SIG-M5 treated with dmso at 0.1 percent for 504 hours (cell line): ENCODE measurements around the gene IL1RAP.
"Not testable (repeated sequence)": the region's sequence is repeated elsewhere in the genome, so short reads cannot be mapped to it uniquely, and the experiment has no call there.

ENCODE experiments used
- DNase-seq: peaks from one replicate; lab custom pipeline; 2025; ENCODE audit not compliant: unreplicated experiment; lab: John Stamatoyannopoulos, UW

IL1RAP gene

GRCh38 chr3:190513409-190514370, at the start of gene IL1RAP:
Gene IL1RAP (plus strand): TSS chr3:190514085. CDS start chr3:190564290, 50,205 bp downstream.
- DNase-seq, result peak; percentile 97

- no peak for DNase-seq
These were observed 46.0 kb upstream of the IL1RAP start for GRCh38 chr3:190467922-190468321.

GRCh38 chr3:190473261-190473660, 40.6 kb upstream of the IL1RAP start:
- not testable (repeated sequence) for DNase-seq

DNA sequence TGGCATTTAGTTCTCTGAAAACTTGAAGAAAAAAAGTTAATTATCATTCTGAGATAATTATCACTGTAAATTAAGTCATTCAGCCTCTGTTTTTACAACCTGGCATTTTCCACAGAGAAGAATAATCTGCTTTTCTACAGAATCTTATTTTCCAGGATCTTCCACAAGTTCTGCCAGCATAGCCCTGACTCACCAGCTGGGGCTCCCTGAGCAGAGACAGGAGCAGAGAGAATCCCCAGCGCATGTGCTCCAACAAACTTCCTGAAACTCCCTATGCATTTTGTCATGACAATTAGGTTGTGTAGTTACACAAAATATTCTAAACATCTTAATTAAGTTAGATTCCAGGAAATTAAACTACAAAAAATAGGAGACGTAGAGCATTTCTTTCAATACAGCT, 32.1 kb upstream of the IL1RAP start:
- no peak for DNase-seq

- no peak for DNase-seq
These were observed 27.9 kb upstream of the IL1RAP start for GRCh38 chr3:190485830-190486532.

- no peak for DNase-seq
These were observed 27.4 kb upstream of the IL1RAP start for GRCh38 chr3:190486533-190486864.

- no peak for DNase-seq
These were observed 26.8 kb upstream of the IL1RAP start for GRCh38 chr3:190486908-190487607.

GRCh38 chr3:190491533-190492054, 22.3 kb upstream of the IL1RAP start:
- DNase-seq, result no peak

GRCh38 chr3:190492129-190492528, 21.8 kb upstream of the IL1RAP start:
- DNase-seq, result no peak

GRCh38 chr3:190492966-190493365, 20.9 kb upstream of the IL1RAP start:
- no peak for DNase-seq

DNA sequence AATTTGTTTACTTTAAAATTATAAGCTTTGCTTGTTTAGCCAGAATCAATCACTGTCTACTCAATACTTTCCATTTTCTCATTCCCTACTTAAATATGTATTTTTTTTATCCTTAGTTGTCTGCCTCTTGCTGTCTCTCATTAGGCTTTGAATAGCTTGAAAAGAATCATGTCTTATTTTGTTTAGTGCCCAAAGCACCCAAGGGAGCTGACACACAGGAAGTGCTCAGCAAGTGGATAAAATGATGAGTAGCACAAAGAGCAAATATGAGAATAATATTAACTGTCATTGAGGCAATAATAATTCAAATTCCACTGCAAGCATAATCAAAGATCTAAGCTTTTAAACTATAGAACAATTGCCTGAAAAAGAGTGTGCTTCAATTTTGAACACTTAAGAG, 19.0 kb upstream of the IL1RAP start:
- DNase-seq, result no peak

DNA sequence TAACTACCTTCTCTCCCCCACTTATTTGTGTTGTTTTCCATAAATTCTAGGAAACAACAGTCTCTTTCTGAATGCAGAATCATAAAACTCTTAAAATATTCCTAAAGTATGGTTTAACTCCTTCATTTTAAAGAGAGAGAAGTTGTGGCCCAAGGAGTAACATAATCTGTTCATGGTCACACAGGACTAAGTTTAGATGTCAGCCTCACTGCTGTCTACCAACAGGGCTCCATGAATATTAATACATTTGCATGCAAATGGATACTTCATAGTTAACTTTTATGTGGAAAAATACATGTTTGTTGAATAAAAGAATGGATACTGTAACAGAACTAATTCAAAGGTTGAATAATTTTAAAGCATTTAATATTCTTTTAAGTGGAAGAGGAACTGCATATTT, 18.5 kb upstream of the IL1RAP start:
- DNase-seq, result no peak

GRCh38 chr3:190495796-190496195, 18.1 kb upstream of the IL1RAP start:
- DNase-seq, result peak; percentile 59

DNA sequence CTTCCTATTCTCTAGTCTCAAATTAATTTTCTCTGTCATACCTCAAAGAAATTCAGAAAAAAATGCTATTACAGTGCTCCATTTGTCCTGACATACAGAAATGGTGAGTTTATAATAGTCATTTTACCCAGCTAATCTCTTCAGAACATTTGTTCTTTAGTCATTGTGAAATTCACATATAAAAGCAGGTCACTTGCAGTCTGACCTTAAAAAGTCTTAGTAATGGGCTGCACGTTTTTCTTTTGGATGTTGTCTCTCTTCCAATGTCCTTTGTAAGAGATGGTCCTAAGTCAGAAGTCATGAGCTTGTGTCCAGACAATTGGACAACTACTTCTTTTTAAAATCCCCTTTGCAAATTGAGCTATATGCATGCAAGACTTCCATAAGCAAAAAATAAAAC, 17.0 kb upstream of the IL1RAP start:
- no peak for DNase-seq

DNA sequence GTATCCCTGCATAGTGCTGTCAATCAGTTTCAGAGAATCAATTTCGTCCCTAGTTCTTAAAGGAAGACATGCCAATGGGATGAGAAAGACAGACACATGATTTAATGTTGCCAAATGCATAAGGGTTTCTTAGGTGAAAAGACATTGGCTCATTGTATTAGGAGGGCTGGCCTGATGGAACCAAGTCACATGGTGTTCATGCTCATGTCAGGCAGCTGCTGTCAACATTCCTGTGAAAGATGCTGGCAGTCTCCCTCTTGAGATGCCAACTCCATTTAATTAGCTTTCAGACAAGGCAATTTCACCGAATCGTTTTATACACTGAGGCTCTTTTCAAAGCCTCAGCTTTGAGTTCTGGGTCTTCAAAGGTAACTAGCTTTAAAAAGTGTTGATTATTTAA, 16.1 kb upstream of the IL1RAP start:
- no peak for DNase-seq

DNA sequence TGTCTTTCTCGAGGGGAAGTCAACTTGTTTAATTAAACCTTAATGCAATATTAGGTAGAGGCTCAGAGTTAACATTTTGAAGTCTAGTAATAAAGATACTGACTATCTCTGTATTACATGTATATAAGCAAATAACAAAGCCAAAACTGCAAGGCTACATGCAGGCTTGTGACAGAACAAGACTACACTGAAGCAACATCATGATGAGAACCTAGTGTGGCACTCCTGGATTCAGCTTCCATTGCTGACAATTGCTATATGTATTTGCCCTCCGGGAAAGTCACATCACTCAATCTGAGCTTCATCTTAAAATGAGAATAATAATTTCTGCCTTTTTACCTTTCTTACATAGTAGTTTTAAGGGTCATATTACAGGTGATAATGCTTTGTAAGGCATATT, 15.6 kb upstream of the IL1RAP start:
- DNase-seq, result no peak

DNA sequence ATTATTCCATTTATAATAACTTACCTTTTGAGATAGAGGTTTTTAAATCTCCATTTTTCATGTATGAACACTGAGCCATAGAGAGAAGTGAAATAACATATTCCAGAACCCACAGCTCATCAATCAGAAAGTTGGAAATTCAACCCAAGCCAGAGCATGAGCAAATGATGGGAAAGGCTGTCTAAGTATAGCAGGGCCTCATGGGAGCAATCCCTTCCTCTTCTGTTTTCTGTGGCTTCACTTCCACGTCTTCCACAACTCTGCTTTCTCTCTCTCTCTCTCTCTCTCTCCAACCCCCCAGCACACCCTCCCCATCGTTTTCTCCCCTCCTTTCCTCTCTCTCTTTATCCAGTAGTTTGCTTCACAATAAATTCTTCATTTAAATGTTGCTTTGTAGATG, 14.8 kb upstream of the IL1RAP start:
- DNase-seq, result no peak

- DNase-seq, result peak; percentile 34
These were observed 10.9 kb upstream of the IL1RAP start for GRCh38 chr3:190502946-190503345.

GRCh38 chr3:190504354-190505125, 9.3 kb upstream of the IL1RAP start:
- DNase-seq, result peak; percentile 65

GRCh38 chr3:190505381-190506003, 8.4 kb upstream of the IL1RAP start:
- no peak for DNase-seq
